H9 (cell line): ENCODE data around the gene TP53. TPM values are rescaled to one million over a fixed set of nuclear protein-coding genes. Genes with fewer than 3 reads are reported as not detected.

Experiments used
- DNase-seq: peaks from one replicate; pipeline ENCODE4 v3.0.0-alpha.2; 2017
- H2AFZ ChIP-seq: one replicate; pipeline ENCODE4 v1.6.1; 2013; ENCODE audit warnings: mild to moderate bottlenecking, low read length, control low read depth, moderate library complexity
- H2AK5ac ChIP-seq: 2 replicates; pipeline ENCODE4 v1.6.1; 2013; ENCODE audit warnings: low read length, control low read depth, mixed read lengths; ENCODE audit not compliant: insufficient read length
- H2BK120ac ChIP-seq: one replicate; pipeline ENCODE4 v1.6.1; 2013; ENCODE audit warnings: low read depth, mild to moderate bottlenecking, low read length, control low read depth, inconsistent platforms; ENCODE audit not compliant: poor library complexity, severe bottlenecking
- H2BK12ac ChIP-seq: 2 replicates; pipeline ENCODE4 v1.6.1; 2013; ENCODE audit warnings: low read length, control low read depth, mixed read lengths, low read depth; ENCODE audit not compliant: insufficient read length
- H2BK15ac ChIP-seq: 2 replicates; pipeline ENCODE4 v1.6.1; 2013; ENCODE audit warnings: low read depth, low read length, control low read depth
- H2BK20ac ChIP-seq: one replicate; pipeline ENCODE4 v1.6.1; 2013; ENCODE audit warnings: low read depth, mild to moderate bottlenecking, low read length, control low read depth, inconsistent platforms; ENCODE audit not compliant: poor library complexity, severe bottlenecking
- H2BK5ac ChIP-seq: 2 replicates; pipeline ENCODE4 v1.6.1; 2013; ENCODE audit warnings: low read length, control low read depth, mixed read lengths; ENCODE audit not compliant: insufficient read length
- H3K14ac ChIP-seq: 2 replicates; pipeline ENCODE4 v1.6.1; 2013; ENCODE audit warnings: low read length, control low read depth; ENCODE audit not compliant: insufficient read depth
- H3K18ac ChIP-seq: 2 replicates; pipeline ENCODE4 v1.6.1; 2013; ENCODE audit warnings: low read depth, mild to moderate bottlenecking, mixed read lengths, low read length, control low read depth; ENCODE audit not compliant: insufficient read length
- H3K23ac ChIP-seq: 2 replicates; pipeline ENCODE4 v1.6.1; 2013; ENCODE audit warnings: low read length, control low read depth, mixed read lengths, low read depth; ENCODE audit not compliant: insufficient read length
- H3K23me2 ChIP-seq: 2 replicates; pipeline ENCODE4 v1.6.1; 2013; ENCODE audit warnings: low read depth, mild to moderate bottlenecking, mixed read lengths, low read length, control low read depth; ENCODE audit not compliant: insufficient read length, poor library complexity, severe bottlenecking
- H3K27ac ChIP-seq: 2 replicates; pipeline ENCODE4 v1.5.1; 2013; ENCODE audit warnings: low read length, control low read depth, mixed read lengths, low read depth; ENCODE audit not compliant: insufficient read length
- H3K27me3 ChIP-seq: 2 replicates; pipeline ENCODE4 v1.6.1; 2013; ENCODE audit warnings: low read length, control low read depth, inconsistent platforms; ENCODE audit not compliant: insufficient read depth
- H3K4ac ChIP-seq: 2 replicates; pipeline ENCODE4 v1.6.1; 2013; ENCODE audit warnings: low read depth, mild to moderate bottlenecking, control low read depth, inconsistent platforms, low read length, moderate library complexity
- H3K4me1 ChIP-seq: 2 replicates; pipeline ENCODE4 v1.6.1; 2013; ENCODE audit warnings: low read length, control low read depth, inconsistent platforms; ENCODE audit not compliant: insufficient read depth
- H3K4me2 ChIP-seq: 2 replicates; pipeline ENCODE4 v1.6.1; 2013; ENCODE audit warnings: low read length, control low read depth, mixed read lengths; ENCODE audit not compliant: insufficient read length, insufficient read depth
- H3K56ac ChIP-seq: 2 replicates; pipeline ENCODE4 v1.6.1; 2013; ENCODE audit warnings: low read depth, mild to moderate bottlenecking, mixed read lengths, low read length, control low read depth; ENCODE audit not compliant: insufficient read length
- H3K79me1 ChIP-seq: 2 replicates; pipeline ENCODE4 v1.6.1; 2013; ENCODE audit warnings: low read depth, mild to moderate bottlenecking, moderate library complexity, low read length, control low read depth, inconsistent platforms; ENCODE audit not compliant: insufficient read depth, poor library complexity, severe bottlenecking
- H3K79me2 ChIP-seq: 2 replicates; pipeline ENCODE4 v1.6.1; 2013; ENCODE audit warnings: low read length, control low read depth, inconsistent platforms; ENCODE audit not compliant: insufficient read depth
- H3K9ac ChIP-seq: 2 replicates; pipeline ENCODE4 v1.6.1; 2013; ENCODE audit warnings: low read length, control low read depth, mixed read lengths; ENCODE audit not compliant: insufficient read length; ENCODE audit errors: extremely low read depth
- H3K9me3 ChIP-seq: one replicate; pipeline ENCODE4 v1.6.1; 2013; ENCODE audit warnings: low read depth, low read length, inconsistent platforms; ENCODE audit not compliant: control insufficient read depth
- H3T11ph ChIP-seq: one replicate; pipeline ENCODE4 v1.6.1; 2013; ENCODE audit warnings: mild to moderate bottlenecking, low read length, control low read depth, inconsistent platforms
- H4K20me1 ChIP-seq: one replicate; pipeline ENCODE4 v1.6.1; 2013; ENCODE audit not compliant: control insufficient read depth, insufficient read length, insufficient read depth
- H4K5ac ChIP-seq: 2 replicates; pipeline ENCODE4 v1.6.1; 2013; ENCODE audit warnings: low read depth, mild to moderate bottlenecking, mixed read lengths, low read length, control low read depth; ENCODE audit not compliant: insufficient read length
- H4K8ac ChIP-seq: replicated peaks from 2 replicates; pipeline ENCODE4 v1.6.1; 2013; ENCODE audit warnings: low read length, control low read depth, mixed read lengths, low read depth; ENCODE audit not compliant: insufficient read length
- H4K91ac ChIP-seq: 2 replicates; pipeline ENCODE4 v1.6.1; 2013; ENCODE audit warnings: low read depth, mild to moderate bottlenecking, moderate library complexity, mixed read lengths, low read length, control low read depth; ENCODE audit not compliant: insufficient read length
- H3K27ac Mint-ChIP-seq, 3 experiments: 2 replicates in 2 of 3; 3 replicates in 1 of 3; pipeline ENCODE4 v1.8.0; 2020 to 2021; ENCODE audit warnings: mixed read lengths in 3 of 3, mild to moderate bottlenecking in 1 of 3, moderate library complexity in 1 of 3
- H3K27me3 Mint-ChIP-seq: 2 replicates; pipeline ENCODE4 v1.8.0; 2021; ENCODE audit warnings: low read depth, mild to moderate bottlenecking, moderate library complexity, mixed read lengths
- H3K36me3 Mint-ChIP-seq, 3 experiments: 2 replicates in 2 of 3; 3 replicates in 1 of 3; pipeline ENCODE4 v1.8.0; 2020 to 2021; ENCODE audit warnings: low read depth in 3 of 3, mixed read lengths in 3 of 3; ENCODE audit not compliant: insufficient read depth in 1 of 3
- H3K4me1 Mint-ChIP-seq, 2 experiments: 2 replicates each; pipeline ENCODE4 v1.8.0; 2020; ENCODE audit warnings: mixed read lengths in 2 of 2
- H3K4me3 Mint-ChIP-seq, 2 experiments: 2 replicates in 1 of 2; 3 replicates in 1 of 2; pipeline ENCODE4 v1.8.0; 2020 to 2021; ENCODE audit warnings: mild to moderate bottlenecking in 2 of 2, mixed read lengths in 2 of 2, moderate library complexity in 1 of 2
- H3K9me3 Mint-ChIP-seq, 2 experiments: 2 replicates in 1 of 2; 3 replicates in 1 of 2; pipeline ENCODE4 v1.8.0; 2020; ENCODE audit warnings: mild to moderate bottlenecking in 2 of 2, mixed read lengths in 2 of 2, moderate library complexity in 1 of 2
- WGBS: extraction: QIAGEN DNeasy Blood & Tissue Kit; methylation state at CpG from one replicate; pipeline ENCODE4 v1.1.7; 2013; ENCODE audit warnings: missing lambda C conversion rate, low lambda C conversion rate, mixed read lengths; ENCODE audit not compliant: insufficient read length; ENCODE audit errors: extremely low coverage; 5-methylcytosine and 5-hydroxymethylcytosine counted together
- long read RNA-seq: library from polyadenylated mRNA; unstranded; transcript quantifications from one replicate; pipeline ENCODE4 v2.0.0, GENCODE V29; 2020
- total RNA-seq: library from RNA; stranded (reverse); gene quantifications from 2 replicates; pipeline ENCODE4 v1.2.1, GENCODE V29; 2021
- TF ChIP-seq, protein P1 (sequence below): fragments of 200-600 bp; sonication (generic); conservative IDR thresholded peaks from 3 replicates; pipeline ENCODE4 v1.8.0; 2021; ENCODE audit warnings: antibody characterized with exemption, mild to moderate bottlenecking

TP53 gene
- 163 and 164 TPM in 2 replicates for total RNA-seq
- long read RNA-seq, transcript TP53-227 (11 exons, 2,579 nt), result major isoform, 291 of 400 reads
- long read RNA-seq, partial matches to known transcripts, result 51 of 400 reads
- long read RNA-seq, other reads (novel, unspliced or antisense), result 50 of 400 reads

DNA sequence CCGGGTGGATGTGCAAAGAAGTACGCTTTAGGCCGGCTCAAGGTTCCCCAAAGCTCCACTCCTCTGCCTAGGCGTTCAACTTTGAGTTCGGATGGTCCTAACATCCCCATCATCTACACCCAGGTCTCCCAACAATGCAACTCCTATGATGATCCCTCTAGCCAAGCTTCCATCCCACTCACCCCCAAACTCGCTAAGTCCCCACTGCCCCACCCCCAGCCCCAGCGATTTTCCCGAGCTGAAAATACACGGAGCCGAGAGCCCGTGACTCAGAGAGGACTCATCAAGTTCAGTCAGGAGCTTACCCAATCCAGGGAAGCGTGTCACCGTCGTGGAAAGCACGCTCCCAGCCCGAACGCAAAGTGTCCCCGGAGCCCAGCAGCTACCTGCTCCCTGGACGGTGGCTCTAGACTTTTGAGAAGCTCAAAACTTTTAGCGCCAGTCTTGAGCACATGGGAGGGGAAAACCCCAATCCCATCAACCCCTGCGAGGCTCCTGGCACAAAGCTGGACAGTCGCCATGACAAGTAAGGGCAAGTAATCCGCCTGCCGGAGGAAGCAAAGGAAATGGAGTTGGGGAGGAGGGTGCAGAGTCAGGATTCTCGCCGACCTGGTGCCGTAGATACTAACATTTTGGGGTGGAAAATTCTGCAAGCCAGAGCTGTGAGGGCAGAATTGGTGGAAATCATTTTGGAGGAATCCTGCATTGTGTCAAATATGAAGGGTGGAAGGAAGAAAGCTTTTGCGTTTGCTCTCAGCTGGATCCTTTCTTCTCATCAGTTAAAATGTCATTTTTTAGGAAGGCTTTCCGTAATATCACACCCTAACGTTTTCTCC is at the start of gene TP53:
TP53 (minus strand) TSS at position 419 of the 836 bp plus-strand sequence. CDS start 10,896 bp downstream, outside the sequence.
- Histone ChIP-seq H3K4me2 (peak within 1 kb of the TSS; percentile 87), H4K5ac (peak within 1 kb of the TSS; percentile 92), H3K4me1 (no peaks in the 10 kb centered on the region; the same call in 1 of the 2 replicates), H3K18ac (peak within 1 kb of the TSS; percentile 98), H2AK5ac (no peak within 1 kb of the TSS), H4K91ac (peak within 1 kb of the TSS; percentile 54), H2BK120ac (peak within 1 kb of the TSS; percentile 87), H3K79me1 (no peaks in the 10 kb centered on the region), H3K9me3 (no peaks in the 10 kb centered on the region), H3K23ac (peak within 1 kb of the TSS; percentile 37), H3T11ph (peak within 1 kb of the TSS; percentile 87), H4K20me1 (no peaks in the 10 kb centered on the region), H2BK5ac (peak within 1 kb of the TSS; percentile 87), H3K56ac (peak within 1 kb of the TSS; percentile 86), H3K27me3 (no peaks in the 10 kb centered on the region), H3K4ac (peak within 1 kb of the TSS; percentile 69; the same call in 1 of the 2 replicates), H3K23me2 (peaks cover 18% of the 10 kb centered on the region), H2BK15ac (no peak within 1 kb of the TSS; the same call in 1 of the 2 replicates), H3K14ac (peak within 1 kb of the TSS; percentile 96), H3K27ac (peak within 1 kb of the TSS; percentile 90), H2AFZ (peak within 1 kb of the TSS; percentile 65), H3K9ac (peak within 1 kb of the TSS; percentile 98), H2BK12ac (no peak within 1 kb of the TSS), H4K8ac (peak within 1 kb of the TSS; percentile 61), H3K79me2 (peaks cover 29% of the 10 kb centered on the region), H2BK20ac (no peak within 1 kb of the TSS)
- Mint-ChIP-seq H3K9me3 (no peaks in the 10 kb centered on the region; a peak in 1 of 5 replicates), H3K4me3 (peak within 1 kb of the TSS; percentile 94 to 97), H3K4me1 (peaks cover 25 to 31% of the 10 kb centered on the region in 2 experiments), H3K36me3 (peaks cover 18 to 40% (median 35%) of the 10 kb centered on the region in 3 experiments), H3K27me3 (no peaks in the 10 kb centered on the region), H3K27ac (peak within 1 kb of the TSS; percentile 100)
- TF ChIP-seq, protein P1, sequence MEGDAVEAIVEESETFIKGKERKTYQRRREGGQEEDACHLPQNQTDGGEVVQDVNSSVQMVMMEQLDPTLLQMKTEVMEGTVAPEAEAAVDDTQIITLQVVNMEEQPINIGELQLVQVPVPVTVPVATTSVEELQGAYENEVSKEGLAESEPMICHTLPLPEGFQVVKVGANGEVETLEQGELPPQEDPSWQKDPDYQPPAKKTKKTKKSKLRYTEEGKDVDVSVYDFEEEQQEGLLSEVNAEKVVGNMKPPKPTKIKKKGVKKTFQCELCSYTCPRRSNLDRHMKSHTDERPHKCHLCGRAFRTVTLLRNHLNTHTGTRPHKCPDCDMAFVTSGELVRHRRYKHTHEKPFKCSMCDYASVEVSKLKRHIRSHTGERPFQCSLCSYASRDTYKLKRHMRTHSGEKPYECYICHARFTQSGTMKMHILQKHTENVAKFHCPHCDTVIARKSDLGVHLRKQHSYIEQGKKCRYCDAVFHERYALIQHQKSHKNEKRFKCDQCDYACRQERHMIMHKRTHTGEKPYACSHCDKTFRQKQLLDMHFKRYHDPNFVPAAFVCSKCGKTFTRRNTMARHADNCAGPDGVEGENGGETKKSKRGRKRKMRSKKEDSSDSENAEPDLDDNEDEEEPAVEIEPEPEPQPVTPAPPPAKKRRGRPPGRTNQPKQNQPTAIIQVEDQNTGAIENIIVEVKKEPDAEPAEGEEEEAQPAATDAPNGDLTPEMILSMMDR, result no peak
- peak; percentile 97 for DNase-seq
- no CpG with 5 or more reads among the region's 30 CpGs for WGBS
